CD14-positive monocyte (primary cell): ENCODE results near the gene NOTCH3. TPM values are rescaled to one million over a fixed set of nuclear protein-coding genes. Genes with fewer than 3 reads are reported as not detected.
A peak's percentile ranks its signal among the peaks of the same experiment; 100 is the strongest.

ENCODE experiments used
- DNase-seq, 3 donors: peaks; one replicate each; pipeline ENCODE4 v3.0.0-alpha.2; 2011 to 2022
- H2AFZ ChIP-seq: 2 replicates; pipeline ENCODE4 v1.6.0; 2012; ENCODE audit warnings: mild to moderate bottlenecking, low read depth, low read length, inconsistent platforms; ENCODE audit not compliant: insufficient read depth, poor library complexity, severe bottlenecking
- H3K27ac ChIP-seq, 2 donors: 1 replicate in 1 of 2; 2 replicates in 1 of 2; pipeline ENCODE4 v1.5.1; 2012 to 2013; ENCODE audit warnings: low read length in 2 of 2, control low read depth in 1 of 2, inconsistent platforms in 1 of 2, low read depth in 1 of 2, mild to moderate bottlenecking in 1 of 2
- H3K27me3 ChIP-seq, 2 donors: one replicate each; pipeline versions ENCODE4 v1.6.0 to v1.6.1; 2011 to 2013; ENCODE audit warnings: low read length in 2 of 2; ENCODE audit not compliant: control insufficient read depth in 2 of 2, insufficient read depth in 2 of 2
- H3K36me3 ChIP-seq, 2 donors: replicated peaks in 1 of 2; 1 replicate in 1 of 2; 2 replicates in 1 of 2; pipeline versions ENCODE4 v1.5.1 to v1.6.1; 2012 to 2013; ENCODE audit warnings: low read length in 2 of 2, control low read depth in 1 of 2, inconsistent platforms in 1 of 2, mild to moderate bottlenecking in 1 of 2; ENCODE audit not compliant: insufficient read depth in 2 of 2, control insufficient read depth in 1 of 2
- H3K4me1 ChIP-seq, 2 donors: 1 replicate in 1 of 2; 2 replicates in 1 of 2; pipeline versions ENCODE4 v1.5.1 to v1.6.1; 2012 to 2013; ENCODE audit warnings: low read length in 2 of 2, control low read depth in 1 of 2, inconsistent platforms in 1 of 2, mild to moderate bottlenecking in 1 of 2, moderate library complexity in 1 of 2; ENCODE audit not compliant: insufficient read depth in 2 of 2, control insufficient read depth in 1 of 2
- H3K4me2 ChIP-seq: replicated peaks from 2 replicates; pipeline ENCODE3; 2012; ENCODE audit warnings: low read length, moderate library complexity, mild to moderate bottlenecking; ENCODE audit not compliant: poor library complexity, severe bottlenecking; ENCODE audit errors: extremely low read depth
- H3K4me3 ChIP-seq, 3 experiments: fragments of 200-600 bp in 1 of 3; sonication (generic) in 1 of 3; replicated peaks in 1 of 3; 1 replicate in 2 of 3; 2 replicates in 1 of 3; pipeline ENCODE4 v1.5.1; 2011 to 2013; ENCODE audit warnings: low read length in 3 of 3, mild to moderate bottlenecking in 3 of 3, control low read depth in 2 of 3, low read depth in 2 of 3, inconsistent platforms in 1 of 3, moderate library complexity in 1 of 3
- H3K79me2 ChIP-seq: 2 replicates; pipeline ENCODE4 v1.6.0; 2012; ENCODE audit warnings: mild to moderate bottlenecking, control low read depth, inconsistent platforms, low read length, moderate library complexity; ENCODE audit not compliant: insufficient read depth
- H3K9ac ChIP-seq: 2 replicates; pipeline ENCODE4 v1.6.0; 2017; ENCODE audit warnings: low read length, mild to moderate bottlenecking; ENCODE audit not compliant: insufficient read depth, poor library complexity, severe bottlenecking
- H3K9me3 ChIP-seq, 2 donors: replicated peaks in 1 of 2; 1 replicate in 1 of 2; 2 replicates in 1 of 2; pipeline versions ENCODE4 v1.5.1 to v1.6.1; 2012 to 2013; ENCODE audit warnings: low read length in 2 of 2, control low read depth in 1 of 2; ENCODE audit not compliant: control insufficient read depth in 1 of 2, insufficient read depth in 1 of 2
- H4K20me1 ChIP-seq: 2 replicates; pipeline ENCODE4 v1.6.0; 2012; ENCODE audit warnings: mild to moderate bottlenecking, low read length, control low read depth, moderate library complexity; ENCODE audit not compliant: insufficient read depth
- H3K27ac Mint-ChIP-seq, 7 donors: one replicate each; pipeline ENCODE4 v1.8.0; 2020; ENCODE audit warnings: mild to moderate bottlenecking in 7 of 7, mixed read lengths in 7 of 7, moderate library complexity in 6 of 7, inconsistent platforms in 2 of 7
- H3K27me3 Mint-ChIP-seq, 3 donors: one replicate each; pipeline ENCODE4 v1.8.0; 2021 to 2022; ENCODE audit warnings: low read depth in 3 of 3, mild to moderate bottlenecking in 3 of 3, mixed read lengths in 3 of 3, moderate library complexity in 3 of 3, inconsistent platforms in 1 of 3
- H3K36me3 Mint-ChIP-seq, 2 donors: one replicate each; pipeline ENCODE4 v1.8.0; 2020; ENCODE audit warnings: mixed read lengths in 2 of 2, inconsistent platforms in 1 of 2, mild to moderate bottlenecking in 1 of 2
- H3K4me1 Mint-ChIP-seq: one replicate; pipeline ENCODE4 v1.8.0; 2020; ENCODE audit warnings: mild to moderate bottlenecking, mixed read lengths
- H3K4me3 Mint-ChIP-seq, 2 donors: one replicate each; pipeline ENCODE4 v1.8.0; 2020; ENCODE audit warnings: mild to moderate bottlenecking in 2 of 2, mixed read lengths in 2 of 2, moderate library complexity in 1 of 2
- H3K9me3 Mint-ChIP-seq, 7 donors: one replicate each; pipeline ENCODE4 v1.8.0; 2020 to 2022; ENCODE audit warnings: mixed read lengths in 7 of 7, mild to moderate bottlenecking in 6 of 7, moderate library complexity in 6 of 7, inconsistent platforms in 2 of 7
- WGBS: methylation state at CpG from one replicate; pipeline ENCODE4 v1.1.5; 2013; ENCODE audit warnings: missing lambda C conversion rate; ENCODE audit not compliant: insufficient coverage; 5-methylcytosine and 5-hydroxymethylcytosine counted together
- intact Hi-C, 2 donors: fragments of 100-400 bp; cut with micrococcal nuclease; formaldehyde crosslinking; loops; one replicate each; pipeline versions ENCODE4 v1.15.0 to v1.15.1; 2023
- polyA minus RNA-seq: library from RNA; depleted of rRNA, polyadenylated mRNA; stranded (reverse); fragments of >200 nt; gene quantifications from 2 replicates; pipeline ENCODE4 v1.2.3, GENCODE V29; 2012
- polyA plus RNA-seq, 3 donors: library from polyadenylated mRNA; depleted of rRNA in 1 of 3; unstranded in 2 of 3; stranded (reverse) in 1 of 3; fragments of 300-500 nt in 2 of 3; fragments of >200 nt in 1 of 3; fragmentation: Illumina TruSeq in 2 of 3; gene quantifications; 1 replicate in 2 of 3; 2 replicates in 1 of 3; pipeline ENCODE4 v1.2.3, GENCODE V29; 2012 to 2021
- total RNA-seq, 12 experiments: library from RNA in 1 of 12; stranded (reverse) in 1 of 12; fragments of 120-200 nt in 1 of 12; gene quantifications; one replicate each; pipeline ENCODE4 v1.2.4 and lab custom pipeline; 2013 to 2026; ENCODE audit warnings: mixed read lengths in 6 of 12, inconsistent platforms in 1 of 12
- TF ChIP-seq, protein P1 (sequence below): fragments of 200-600 bp; IDR thresholded peaks from one replicate; pipeline ENCODE4 v1.8.0; 2022; ENCODE audit warnings: antibody characterized with exemption, mild to moderate bottlenecking

Gene NOTCH3
- total RNA-seq (2013): 0.27 TPM
- under 1 TPM in 2 of 3 donors, not detected in 1; 0.05 to 0.51 TPM for polyA plus RNA-seq
- 0.40 and 0.42 TPM in 2 replicates for polyA minus RNA-seq
- total RNA-seq (lab: John Stamatoyannopoulos, UW): 0.98 to 7.8 (median 2.4) reads per million in 11 experiments

- H3K4me1 Mint-ChIP-seq: peaks cover 30% of the 10 kb centered on the region
- peaks cover 6 to 18% of the 10 kb centered on the region in 2 donors for H3K36me3 Mint-ChIP-seq
- Histone ChIP-seq H3K36me3 (no peaks in the 10 kb centered on the region), H3K79me2 (no peaks in the 10 kb centered on the region), H3K4me3 (peak within 1 kb of the TSS; percentile 15 to 63 (median 16)), H3K4me1 (peaks cover 23 to 32% of the 10 kb centered on the region in 2 donors), H3K9me3 (peaks cover 0 to 9% of the 10 kb centered on the region in 2 donors), H3K27ac (no peak within 1 kb of the TSS), H3K9ac (no peak within 1 kb of the TSS), H4K20me1 (no peaks in the 10 kb centered on the region), H3K4me2 (peak within 1 kb of the TSS; percentile 76), H3K27me3 (peaks cover 26 to 57% of the 10 kb centered on the region in 2 donors), H2AFZ (peak within 1 kb of the TSS; percentile 72)
- WGBS: 6% methylated on average over 54 of the region's 74 CpGs
- peaks cover 57 to 75% (median 66%) of the 10 kb centered on the region in 3 donors for H3K27me3 Mint-ChIP-seq
- H3K9me3 Mint-ChIP-seq: peaks cover 0 to 19% (median 14%) of the 10 kb centered on the region in 7 donors
- H3K27ac Mint-ChIP-seq: peak within 1 kb of the TSS in 3 of 7 donors; percentile 24 to 63 (median 45)
- TF ChIP-seq, protein P1, sequence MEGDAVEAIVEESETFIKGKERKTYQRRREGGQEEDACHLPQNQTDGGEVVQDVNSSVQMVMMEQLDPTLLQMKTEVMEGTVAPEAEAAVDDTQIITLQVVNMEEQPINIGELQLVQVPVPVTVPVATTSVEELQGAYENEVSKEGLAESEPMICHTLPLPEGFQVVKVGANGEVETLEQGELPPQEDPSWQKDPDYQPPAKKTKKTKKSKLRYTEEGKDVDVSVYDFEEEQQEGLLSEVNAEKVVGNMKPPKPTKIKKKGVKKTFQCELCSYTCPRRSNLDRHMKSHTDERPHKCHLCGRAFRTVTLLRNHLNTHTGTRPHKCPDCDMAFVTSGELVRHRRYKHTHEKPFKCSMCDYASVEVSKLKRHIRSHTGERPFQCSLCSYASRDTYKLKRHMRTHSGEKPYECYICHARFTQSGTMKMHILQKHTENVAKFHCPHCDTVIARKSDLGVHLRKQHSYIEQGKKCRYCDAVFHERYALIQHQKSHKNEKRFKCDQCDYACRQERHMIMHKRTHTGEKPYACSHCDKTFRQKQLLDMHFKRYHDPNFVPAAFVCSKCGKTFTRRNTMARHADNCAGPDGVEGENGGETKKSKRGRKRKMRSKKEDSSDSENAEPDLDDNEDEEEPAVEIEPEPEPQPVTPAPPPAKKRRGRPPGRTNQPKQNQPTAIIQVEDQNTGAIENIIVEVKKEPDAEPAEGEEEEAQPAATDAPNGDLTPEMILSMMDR: no peak
- peak within 1 kb of the TSS; percentile 73 to 84 for H3K4me3 Mint-ChIP-seq
- intact Hi-C loops: no loop called here
- no peak for DNase-seq
Observed at GRCh38 chr19:15200553-15201364, at the start of gene NOTCH3. NOTCH3 (minus strand) TSS chr19:15200995; CDS start chr19:15200905, 90 bp downstream.

DNA sequence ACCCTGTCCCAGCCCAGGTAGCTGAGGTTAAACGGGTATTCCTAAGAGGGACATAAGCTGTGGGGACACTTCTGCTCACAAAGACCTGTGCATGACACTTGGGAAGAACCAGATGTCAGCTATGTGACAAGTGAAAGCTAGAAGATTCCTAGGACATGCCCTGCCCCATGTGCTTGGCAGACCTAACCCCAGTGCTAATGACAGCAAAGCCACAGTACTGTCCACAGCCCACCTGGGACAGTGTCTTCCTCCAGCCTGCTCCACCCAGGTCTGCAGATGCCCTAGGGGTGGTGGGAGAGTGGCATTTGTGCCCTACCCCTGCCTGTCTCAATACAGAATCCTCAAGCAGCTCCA, 49.8 kb upstream of the NOTCH3 start:
- H3K36me3 ChIP-seq: peaks cover 96 to 99% of the 10 kb centered on the region in 2 donors
- H3K4me1 ChIP-seq: no peaks in the 10 kb centered on the region
- H3K4me3 ChIP-seq: no peak overlapping the region
- H3K9me3 Mint-ChIP-seq: peaks cover 0 to 2% (median 0%) of the 10 kb centered on the region in 7 donors
- peak overlapping the region in 1 of 2 donors; percentile 42 for H3K27ac ChIP-seq
- WGBS: 100% methylated on average over 1 of the region's 1 CpG
- H3K79me2 ChIP-seq: peaks cover 24% of the 10 kb centered on the region
- H4K20me1 ChIP-seq: peaks cover 100% of the 10 kb centered on the region
- no peak overlapping the region for H3K4me2 ChIP-seq
- no peaks in the 10 kb centered on the region for H3K9me3 ChIP-seq
- intact Hi-C loops: loop anchor here in 1 of 2 donors (5.0 kb wide), 1 partner anchor 73 kb away; no protein-coding TSS in a partner anchor
- DNase-seq: no peak
- H3K4me3 Mint-ChIP-seq: no peak overlapping the region
- no peak overlapping the region for H3K9ac ChIP-seq
- no peaks in the 10 kb centered on the region for H3K27me3 ChIP-seq
- H3K4me1 Mint-ChIP-seq: no peaks in the 10 kb centered on the region
- TF ChIP-seq, protein P1: no peak
- no peak overlapping the region for H2AFZ ChIP-seq
- peaks cover 73 to 96% of the 10 kb centered on the region in 2 donors for H3K36me3 Mint-ChIP-seq
- H3K27ac Mint-ChIP-seq: peak overlapping the region in 3 of 7 donors; percentile 12 to 60 (median 41)
- H3K27me3 Mint-ChIP-seq: no peaks in the 10 kb centered on the region
